PC-3 (cell line): ENCODE measurements around the gene STX8. TPM values are rescaled to one million over a fixed set of nuclear protein-coding genes. Genes with fewer than 3 reads are reported as not detected.

Experiments
- ATAC-seq: fragments of 200-7000 bp; cut with Tn5 transposase; 2 replicates; pipeline ENCODE4 v1.9.1; 2020; ENCODE audit warnings: mild to moderate bottlenecking, moderate library complexity
- BruUV-seq: library from RNA; stranded (reverse); fragments of 400-500 nt; replicated peaks from 2 replicates; lab custom pipeline; 2021; lab: Mats Ljungman, UMichigan
- CTCF ChIA-PET: fragments of 300-600 bp; sonication (Branson Sonifier 250); formaldehyde crosslinking; loops from one replicate; lab custom pipeline; 2022; ENCODE audit warnings: antibody characterized with exemption; lab: Charles Lee
- POLR2A ChIA-PET: fragments of 300-600 bp; sonication (Branson Sonifier 250); formaldehyde crosslinking; loops from one replicate; lab custom pipeline; 2022; ENCODE audit warnings: antibody characterized with exemption; ENCODE audit not compliant: unreplicated experiment; lab: Charles Lee
- DNase-seq: peaks from one replicate; pipeline ENCODE4 v3.0.0-alpha.2; 2015
- H2AFZ ChIP-seq: fragments of 300-600 bp; sonication (generic); 2 replicates; pipeline ENCODE4 v1.6.0; 2016; ENCODE audit warnings: antibody characterized with exemption, low read length
- H3F3A ChIP-seq: fragments of 300-600 bp; sonication (generic); one replicate; pipeline ENCODE4 v1.6.0; 2017; ENCODE audit warnings: antibody characterized with exemption, low read length, control low read depth, mild to moderate bottlenecking; ENCODE audit not compliant: unreplicated experiment
- H3K27ac ChIP-seq: fragments of 300-600 bp; sonication (generic); 2 replicates; pipeline ENCODE4 v1.5.1; 2016; ENCODE audit warnings: mild to moderate bottlenecking, low read length
- H3K27me3 ChIP-seq: fragments of 300-600 bp; sonication (generic); 2 replicates; pipeline ENCODE4 v1.6.1; 2016; ENCODE audit warnings: low read length, mixed read lengths
- H3K36me3 ChIP-seq: fragments of 300-600 bp; sonication (generic); 2 replicates; pipeline ENCODE4 v1.6.1; 2016; ENCODE audit warnings: low read depth, mixed run types, low read length, mixed read lengths
- H3K4me1 ChIP-seq: fragments of 300-600 bp; sonication (generic); 2 replicates; pipeline ENCODE4 v1.5.1; 2016; ENCODE audit warnings: low read length; ENCODE audit not compliant: insufficient read depth
- H3K4me2 ChIP-seq: fragments of 300-600 bp; sonication (generic); 2 replicates; pipeline ENCODE4 v1.6.0; 2016; ENCODE audit warnings: low read length
- H3K4me3 ChIP-seq: fragments of 300-600 bp; sonication (generic); 2 replicates; pipeline ENCODE4 v1.5.1; 2016; ENCODE audit warnings: mild to moderate bottlenecking, low read length, mixed read lengths
- H3K79me2 ChIP-seq: fragments of 300-600 bp; sonication (generic); 2 replicates; pipeline ENCODE4 v1.6.1; 2017; ENCODE audit warnings: low read length, mixed read lengths
- H3K9ac ChIP-seq: fragments of 300-600 bp; sonication (generic); 2 replicates; pipeline ENCODE4 v1.6.0; 2016; ENCODE audit warnings: mild to moderate bottlenecking, low read length
- H3K9me2 ChIP-seq: fragments of 300-600 bp; sonication (generic); replicated peaks from 2 replicates; pipeline ENCODE4 v1.6.1; 2016; ENCODE audit warnings: mixed run types, low read length, mixed read lengths
- H3K9me3 ChIP-seq: fragments of 300-600 bp; sonication (generic); 2 replicates; pipeline ENCODE4 v1.6.1; 2016; ENCODE audit warnings: low read length, mixed read lengths
- H4K20me1 ChIP-seq: fragments of 300-600 bp; sonication (generic); 2 replicates; pipeline ENCODE4 v1.6.1; 2016; ENCODE audit warnings: low read length, mixed read lengths
- EZH2 ChIP-seq: fragments of 300-600 bp; sonication (generic); IDR thresholded peaks from one replicate; pipeline ENCODE4 v1.6.1; 2017; ENCODE audit warnings: antibody characterized with exemption, mild to moderate bottlenecking, low read length; ENCODE audit not compliant: unreplicated experiment
- EZH2phosphoT487 ChIP-seq: fragments of 300-600 bp; sonication (generic); IDR thresholded peaks from 2 replicates; pipeline ENCODE4 v1.6.1; 2018; ENCODE audit warnings: mild to moderate bottlenecking, antibody characterized with exemption, low read length, borderline replicate concordance
- intact Hi-C: fragments of 100-400 bp; cut with micrococcal nuclease; formaldehyde crosslinking; loops from 2 replicates; pipeline ENCODE4 v1.9.0; 2023
- total RNA-seq: library from RNA; depleted of rRNA; stranded (reverse); fragments of >200 nt; gene quantifications from 2 replicates; pipeline ENCODE4 v1.2.3, GENCODE V29; 2014
- TF ChIP-seq, protein P1 (sequence below): fragments of 300-600 bp; sonication (generic); conservative IDR thresholded peaks from 2 replicates; pipeline ENCODE4 v1.5.1; 2017; ENCODE audit warnings: antibody characterized with exemption, low read depth, mild to moderate bottlenecking, low read length

Gene STX8
- total RNA-seq, 1 experiment from 2014 or later, result 57.4 TPM

DNA sequence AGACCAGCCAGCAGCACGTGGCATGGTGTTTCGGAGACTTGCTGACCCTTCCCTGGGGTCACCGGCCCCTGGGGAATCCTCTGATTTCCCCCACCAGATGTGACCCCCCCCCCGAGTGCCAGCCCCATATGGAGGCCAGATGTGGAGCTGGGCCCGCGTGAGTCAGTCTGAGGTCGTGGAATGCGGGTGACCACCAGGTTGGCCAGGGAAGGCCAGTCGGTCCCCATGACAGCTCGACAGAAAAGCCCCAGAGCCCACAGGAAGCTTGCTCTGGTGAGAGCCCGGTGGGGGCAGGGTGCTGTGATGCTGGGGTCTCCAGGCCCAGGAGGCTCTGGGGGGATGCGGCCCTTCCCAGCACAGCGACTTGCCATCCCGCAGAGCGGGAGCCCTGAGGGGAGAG is 345.3 kb downstream of the STX8 start:
- Histone ChIP-seq H4K20me1 (no peaks in the 10 kb centered on the region), H3F3A (no peaks in the 10 kb centered on the region), H3K27ac (no peak overlapping the region), H3K9me2 (no peaks in the 10 kb centered on the region), H3K36me3 (no peaks in the 10 kb centered on the region), H3K9ac (no peak overlapping the region), H3K4me2 (no peak overlapping the region), H3K79me2 (no peaks in the 10 kb centered on the region), H3K4me3 (no peak overlapping the region), H3K27me3 (no peaks in the 10 kb centered on the region), H2AFZ (no peak overlapping the region), H3K4me1 (no peaks in the 10 kb centered on the region), H3K9me3 (no peaks in the 10 kb centered on the region)
- POLR2A ChIA-PET, result no interaction called here
- CTCF ChIA-PET, result no interaction called here
- intact Hi-C loops, result no loop called here
- TF ChIP-seq, protein P1, sequence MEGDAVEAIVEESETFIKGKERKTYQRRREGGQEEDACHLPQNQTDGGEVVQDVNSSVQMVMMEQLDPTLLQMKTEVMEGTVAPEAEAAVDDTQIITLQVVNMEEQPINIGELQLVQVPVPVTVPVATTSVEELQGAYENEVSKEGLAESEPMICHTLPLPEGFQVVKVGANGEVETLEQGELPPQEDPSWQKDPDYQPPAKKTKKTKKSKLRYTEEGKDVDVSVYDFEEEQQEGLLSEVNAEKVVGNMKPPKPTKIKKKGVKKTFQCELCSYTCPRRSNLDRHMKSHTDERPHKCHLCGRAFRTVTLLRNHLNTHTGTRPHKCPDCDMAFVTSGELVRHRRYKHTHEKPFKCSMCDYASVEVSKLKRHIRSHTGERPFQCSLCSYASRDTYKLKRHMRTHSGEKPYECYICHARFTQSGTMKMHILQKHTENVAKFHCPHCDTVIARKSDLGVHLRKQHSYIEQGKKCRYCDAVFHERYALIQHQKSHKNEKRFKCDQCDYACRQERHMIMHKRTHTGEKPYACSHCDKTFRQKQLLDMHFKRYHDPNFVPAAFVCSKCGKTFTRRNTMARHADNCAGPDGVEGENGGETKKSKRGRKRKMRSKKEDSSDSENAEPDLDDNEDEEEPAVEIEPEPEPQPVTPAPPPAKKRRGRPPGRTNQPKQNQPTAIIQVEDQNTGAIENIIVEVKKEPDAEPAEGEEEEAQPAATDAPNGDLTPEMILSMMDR, result no peak
- TF ChIP-seq EZH2phosphoT487, result no peak
- no peak for TF ChIP-seq EZH2
- DNase-seq, result no peak
- no TSS peak for BruUV-seq
- no peak for ATAC-seq

DNA sequence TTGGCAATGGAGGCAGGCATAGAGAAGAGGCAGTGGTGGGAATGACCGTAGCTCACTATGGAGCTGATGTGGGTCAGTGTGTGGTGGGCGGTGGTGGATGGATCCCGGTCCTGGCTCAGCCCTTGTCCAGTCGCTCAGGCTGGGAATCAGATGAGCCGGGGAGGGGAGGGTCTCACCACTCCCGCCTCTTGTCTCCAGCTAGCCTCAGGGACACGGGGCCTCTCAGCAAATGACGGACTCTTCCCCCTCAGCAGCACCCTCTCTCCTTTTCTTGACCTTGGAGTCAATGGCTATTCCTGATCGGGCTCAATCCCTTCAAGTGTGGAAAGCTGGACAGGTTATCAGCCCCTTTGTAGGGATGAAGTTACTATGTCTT is 345.8 kb downstream of the STX8 start:
- Histone ChIP-seq H3K27ac (no peak overlapping the region), H3K79me2 (no peaks in the 10 kb centered on the region), H3F3A (no peaks in the 10 kb centered on the region), H4K20me1 (no peaks in the 10 kb centered on the region), H2AFZ (no peak overlapping the region), H3K36me3 (no peaks in the 10 kb centered on the region), H3K9ac (no peak overlapping the region), H3K9me3 (no peaks in the 10 kb centered on the region), H3K4me1 (no peaks in the 10 kb centered on the region), H3K27me3 (no peaks in the 10 kb centered on the region), H3K9me2 (no peaks in the 10 kb centered on the region), H3K4me3 (no peak overlapping the region), H3K4me2 (no peak overlapping the region)
- intact Hi-C loops, result no loop called here
- POLR2A ChIA-PET, result no interaction called here
- no peak for TF ChIP-seq EZH2phosphoT487
- TF ChIP-seq, protein P1, result no peak
- TF ChIP-seq EZH2, result no peak
- BruUV-seq, result no TSS peak
- ATAC-seq (no peak), DNase-seq (no peak)
- CTCF ChIA-PET, result no interaction called here

DNA sequence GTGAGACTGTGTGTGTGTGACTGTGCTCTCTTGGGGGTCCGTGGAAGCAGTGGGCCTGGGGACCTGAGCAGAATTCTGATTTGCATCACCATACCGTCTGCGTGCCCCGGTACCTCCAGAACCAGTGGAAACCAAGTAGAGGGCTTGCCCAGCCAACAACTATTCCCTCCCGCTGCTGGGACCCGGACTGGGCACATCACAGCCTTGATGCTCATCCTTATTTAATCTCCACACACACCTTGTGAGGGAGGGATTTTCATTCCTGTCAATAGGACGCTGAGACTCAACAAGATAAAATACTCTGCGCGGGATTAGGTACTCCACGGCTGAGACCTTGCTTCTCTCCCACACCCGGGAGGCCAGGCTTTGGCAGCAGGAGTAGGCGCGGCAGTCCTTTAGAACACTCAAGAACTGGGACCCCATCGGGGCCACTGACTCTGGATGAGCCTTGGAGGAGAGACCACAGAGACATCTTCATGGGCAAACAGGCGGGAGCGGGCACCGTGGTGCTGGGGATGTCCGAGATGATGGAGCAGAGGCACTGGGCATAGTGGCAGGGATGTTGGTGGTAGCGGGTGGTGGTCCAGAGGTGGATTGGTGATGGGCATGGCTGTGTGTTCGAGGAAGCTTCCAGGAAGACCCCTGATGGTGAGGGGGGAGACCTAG is 346.3 kb downstream of the STX8 start:
- Histone ChIP-seq H3K4me3 (no peak overlapping the region), H3K27me3 (no peaks in the 10 kb centered on the region), H2AFZ (no peak overlapping the region), H3F3A (no peaks in the 10 kb centered on the region), H3K9me3 (no peaks in the 10 kb centered on the region), H4K20me1 (no peaks in the 10 kb centered on the region), H3K4me1 (no peaks in the 10 kb centered on the region), H3K79me2 (no peaks in the 10 kb centered on the region), H3K27ac (no peak overlapping the region), H3K4me2 (no peak overlapping the region), H3K36me3 (no peaks in the 10 kb centered on the region), H3K9me2 (no peaks in the 10 kb centered on the region), H3K9ac (no peak overlapping the region)
- no TSS peak for BruUV-seq
- DNase-seq (no peak), ATAC-seq (no peak)
- ChIA-PET POLR2A (no interaction called here), CTCF (no interaction called here)
- intact Hi-C loops, result no loop called here
- TF ChIP-seq EZH2 (no peak), EZH2phosphoT487 (no peak)
- TF ChIP-seq, protein P1, result no peak
